Transverse colon (tissue), 4 donors: ENCODE measurements around the gene ENDOV.

ENCODE experiments used
- CTCF ChIP-seq, 5 experiments: fragments of 200-600 bp in 3 of 5; fragments of 450-650 bp in 2 of 5; sonication (generic) in 3 of 5; IDR thresholded peaks; 1 replicate in 2 of 5; 2 replicates in 3 of 5; pipeline ENCODE4 v1.5.1; 2016 to 2017; ENCODE audit warnings: antibody characterized with exemption in 5 of 5, inconsistent platforms in 3 of 5, mild to moderate bottlenecking in 2 of 5, moderate library complexity in 1 of 5
- POLR2A ChIP-seq: fragments of 450-650 bp; IDR thresholded peaks from one replicate; pipeline ENCODE4 v1.6.1; 2016; ENCODE audit warnings: antibody characterized with exemption, mild to moderate bottlenecking, moderate library complexity
- POLR2AphosphoS5 ChIP-seq, 3 donors: sonication (generic); formaldehyde crosslinking; IDR thresholded peaks; one replicate each; pipeline ENCODE4 v1.6.1; 2016; ENCODE audit warnings: antibody characterized with exemption in 3 of 3

GRCh38 chr17:80432961-80433550 lies 18.1 kb downstream of the ENDOV start:
- TF ChIP-seq CTCF (IDR thresholded peaks at IDR 0.05) (no peak), POLR2A (no peak), POLR2AphosphoS5 (IDR thresholded peaks at IDR 0.05) (no peak)
